ENCODE results near the gene PSMB5.

The PSMB5 gene

GRCh38 chr14:23058654-23059504, 24.2 kb upstream of the PSMB5 start:
- DNase-seq, result no peak

DNA sequence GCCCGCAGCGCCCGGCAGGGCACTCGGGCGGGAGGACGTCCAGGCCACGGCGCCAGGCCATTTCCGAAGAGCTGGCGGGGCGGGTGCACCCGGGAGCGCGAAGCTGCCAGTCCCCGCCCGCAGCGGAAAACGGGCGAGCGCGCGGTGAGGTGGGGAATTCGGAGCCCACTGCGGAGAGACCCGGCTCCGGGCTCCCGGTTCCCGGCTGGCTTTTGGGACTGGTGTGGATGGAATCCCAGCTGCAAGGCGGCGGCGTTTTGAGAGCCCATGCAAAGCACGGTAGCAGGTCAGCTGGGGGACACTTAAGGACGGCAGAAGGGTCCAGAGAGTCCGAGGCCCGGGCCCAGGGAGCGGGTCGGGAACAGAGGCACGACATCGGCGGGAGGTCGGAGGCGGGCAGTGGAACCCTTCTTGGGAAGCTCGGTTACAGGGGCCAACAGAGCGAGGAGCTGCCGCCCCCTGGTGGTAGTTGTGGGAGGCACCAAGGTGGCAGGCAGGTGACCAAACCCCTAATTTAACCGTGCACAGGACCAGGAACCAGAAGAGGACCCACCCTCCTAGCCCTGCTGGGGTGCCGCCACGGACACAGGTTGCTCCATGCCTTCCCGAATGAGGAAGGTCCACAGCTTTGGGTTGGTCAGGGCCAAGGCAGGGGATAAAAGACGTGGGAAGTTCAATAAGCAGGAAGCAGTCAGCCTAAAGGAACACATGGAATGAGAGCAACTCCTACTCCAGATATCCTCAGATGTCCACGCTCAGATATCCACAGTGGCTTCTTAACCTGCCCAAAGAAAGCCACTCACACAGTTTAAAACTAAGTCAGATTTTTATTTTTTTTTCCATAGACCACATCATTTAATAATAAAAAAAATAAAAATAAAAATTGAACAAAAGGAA, 23.3 kb upstream of the PSMB5 start:
- DNase-seq, result no peak

GRCh38 chr14:23056956-23057756, 22.5 kb upstream of the PSMB5 start, which contains the start of gene CDH24:
CDH24 (minus strand) TSS chr14:23057520; CDS start chr14:23055733, 1,787 bp downstream.
- DNase-seq, result no peak

- no peak for DNase-seq
These were observed 21.6 kb upstream of the PSMB5 start for GRCh38 chr14:23056145-23056955.

- no peak for DNase-seq
These were observed 21.0 kb upstream of the PSMB5 start for GRCh38 chr14:23055621-23056144.

DNA sequence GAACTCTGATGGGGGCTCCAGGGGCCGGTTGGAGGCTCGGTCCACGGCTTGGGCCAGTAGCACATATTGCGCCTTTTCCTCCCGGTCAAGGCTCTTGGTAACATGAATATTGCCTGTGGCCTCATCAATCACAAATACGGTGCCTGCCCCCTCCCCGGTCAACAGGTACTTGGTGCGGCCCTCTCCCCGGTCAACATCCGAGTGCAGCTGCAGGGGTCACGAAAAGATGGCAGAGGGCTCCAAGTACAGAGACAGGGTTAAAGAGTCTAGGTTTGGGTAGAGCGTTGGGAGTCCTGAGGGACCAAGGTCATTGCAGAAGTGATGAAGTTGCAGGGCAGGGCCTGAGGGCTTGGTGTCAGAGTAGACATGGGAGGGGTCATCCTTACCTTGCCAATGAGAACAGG, 20.4 kb upstream of the PSMB5 start:
- DNase-seq, result no peak

DNA sequence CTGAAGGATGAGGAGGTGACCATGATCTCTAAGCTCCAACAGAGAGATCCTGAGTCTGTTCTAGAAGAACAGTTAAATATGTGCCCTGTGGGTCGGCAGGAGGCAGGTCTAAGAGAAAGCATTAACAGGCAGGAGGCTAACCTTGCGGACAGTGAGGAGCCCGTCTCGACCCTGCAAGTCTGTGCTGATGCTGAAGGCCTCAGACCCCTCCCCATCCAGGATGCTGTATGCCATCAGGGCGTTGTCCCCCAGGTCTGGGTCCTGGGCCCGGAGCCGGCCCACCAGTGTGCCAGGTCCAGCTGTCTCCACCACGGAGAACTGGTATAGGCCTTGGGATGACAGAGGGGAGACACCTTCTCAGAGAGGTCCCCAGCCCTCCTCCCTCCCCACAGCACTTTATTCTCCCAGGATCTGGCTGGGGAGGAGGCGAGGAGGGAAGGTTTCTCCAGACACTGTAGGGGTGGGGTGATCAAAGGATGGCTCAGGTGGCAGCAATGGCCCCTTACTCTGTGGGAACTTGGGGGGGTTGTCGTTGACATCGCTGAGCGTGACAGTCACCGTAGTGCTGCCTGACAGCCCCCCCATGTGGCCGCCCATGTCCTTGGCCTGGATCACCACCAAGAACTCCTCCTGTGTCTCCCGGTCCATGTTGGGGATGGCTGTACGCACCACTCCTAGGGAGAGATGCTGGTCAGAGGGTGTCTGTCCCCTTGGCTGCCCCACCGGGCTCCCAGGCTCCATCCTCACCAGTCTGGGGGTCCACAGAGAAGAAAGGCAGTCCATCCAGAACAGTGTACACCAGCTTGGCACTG, 19.5 kb upstream of the PSMB5 start:
- DNase-seq, result no peak

- DNase-seq, result no peak
These were observed 18.7 kb upstream of the PSMB5 start for GRCh38 chr14:23053426-23053825.

DNA sequence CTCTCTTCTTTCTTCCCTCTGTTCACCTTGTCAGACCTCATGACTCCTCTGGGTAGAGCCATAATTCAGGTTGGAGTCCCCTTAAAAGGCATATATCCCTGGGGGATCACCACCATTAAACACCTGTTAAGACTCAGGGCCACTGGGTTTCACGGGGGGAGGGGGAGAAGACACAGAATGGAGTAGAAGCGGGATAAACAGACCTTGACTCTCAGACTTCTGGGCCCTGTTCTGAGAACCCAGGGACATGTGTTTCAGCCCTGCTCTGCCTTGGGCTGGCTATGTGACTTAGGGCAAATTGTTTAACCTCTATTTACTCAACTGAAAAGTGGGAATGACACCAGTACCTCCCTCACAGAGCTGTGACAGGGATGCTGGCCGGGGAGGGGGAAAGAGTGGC, 18.0 kb upstream of the PSMB5 start:
- no peak for DNase-seq

DNA sequence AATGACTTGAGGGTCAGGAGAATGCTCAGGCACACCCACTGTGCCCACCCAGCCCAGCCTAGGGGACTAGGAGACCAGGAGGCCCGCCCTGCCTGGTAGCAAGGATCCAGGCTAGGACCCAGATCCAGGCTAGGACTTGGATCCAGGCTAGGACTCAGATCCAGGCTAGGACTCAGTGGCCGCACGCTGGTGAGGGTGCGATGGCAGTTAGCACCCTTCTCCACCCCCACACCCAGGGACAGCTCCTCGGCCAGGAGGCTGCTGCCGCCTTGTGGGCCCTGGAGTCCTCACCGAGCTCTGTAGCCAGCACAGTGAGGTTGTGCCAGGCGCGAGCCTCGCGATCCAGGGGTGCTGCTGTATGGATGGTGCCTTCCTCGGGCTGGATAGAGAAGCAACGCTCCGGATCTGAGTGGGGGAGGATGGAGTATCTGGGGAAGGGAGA, 17.5 kb upstream of the PSMB5 start:
- no peak for DNase-seq

- no peak for DNase-seq
These were observed 16.7 kb upstream of the PSMB5 start for GRCh38 chr14:23051141-23052057.

- DNase-seq, result no peak
These were observed 14.3 kb upstream of the PSMB5 start for GRCh38 chr14:23049011-23049410.

DNA sequence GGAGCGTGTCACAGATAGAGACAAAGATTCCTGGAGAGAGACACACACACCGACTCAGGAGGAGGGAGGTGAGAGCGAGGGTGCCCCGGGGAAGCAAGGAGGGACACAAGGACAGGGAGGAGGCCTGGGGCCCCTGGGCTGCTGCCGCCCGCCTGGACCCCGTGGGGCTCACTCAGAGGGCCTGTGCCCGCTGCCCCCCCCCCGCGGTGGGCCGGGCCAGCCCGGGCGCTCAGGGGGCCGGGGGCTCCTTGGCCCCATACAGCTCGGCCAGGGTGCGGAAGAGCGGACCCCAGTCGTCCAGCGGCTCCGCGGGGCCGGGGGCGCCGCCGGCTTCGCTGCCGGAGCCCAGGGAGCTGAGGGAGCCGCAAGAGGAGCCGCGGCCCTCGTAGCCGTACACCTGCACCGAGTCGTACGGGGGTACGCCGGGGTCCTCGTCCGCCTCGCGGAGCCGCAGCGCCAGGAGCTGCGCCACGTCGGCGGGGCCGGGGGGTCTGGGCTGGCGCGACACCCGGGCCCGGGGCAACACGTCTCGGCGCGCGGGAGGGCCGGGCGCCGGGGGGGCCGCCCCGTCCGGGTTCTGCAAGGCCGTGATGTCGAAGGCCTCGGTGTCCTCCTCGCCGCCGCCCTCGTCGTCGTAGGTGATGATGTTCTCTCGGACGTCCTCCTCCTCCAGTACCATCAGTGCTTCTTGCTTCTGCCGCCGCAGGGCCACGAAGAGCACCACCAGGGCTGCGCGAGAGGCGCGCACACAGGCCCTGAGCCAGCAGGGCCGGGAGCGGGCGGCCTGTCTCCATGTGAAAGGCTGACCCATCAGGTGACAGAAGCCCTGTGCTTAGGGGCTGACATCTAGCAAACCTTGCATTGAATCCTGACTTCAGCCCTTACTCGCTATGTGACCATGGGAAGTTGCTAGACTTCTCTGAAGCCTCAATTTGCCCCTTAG, 13.3 kb upstream of the PSMB5 start:
- DNase-seq, result no peak

- DNase-seq, result no peak
These were observed 12.4 kb upstream of the PSMB5 start for GRCh38 chr14:23047034-23047634.

DNA sequence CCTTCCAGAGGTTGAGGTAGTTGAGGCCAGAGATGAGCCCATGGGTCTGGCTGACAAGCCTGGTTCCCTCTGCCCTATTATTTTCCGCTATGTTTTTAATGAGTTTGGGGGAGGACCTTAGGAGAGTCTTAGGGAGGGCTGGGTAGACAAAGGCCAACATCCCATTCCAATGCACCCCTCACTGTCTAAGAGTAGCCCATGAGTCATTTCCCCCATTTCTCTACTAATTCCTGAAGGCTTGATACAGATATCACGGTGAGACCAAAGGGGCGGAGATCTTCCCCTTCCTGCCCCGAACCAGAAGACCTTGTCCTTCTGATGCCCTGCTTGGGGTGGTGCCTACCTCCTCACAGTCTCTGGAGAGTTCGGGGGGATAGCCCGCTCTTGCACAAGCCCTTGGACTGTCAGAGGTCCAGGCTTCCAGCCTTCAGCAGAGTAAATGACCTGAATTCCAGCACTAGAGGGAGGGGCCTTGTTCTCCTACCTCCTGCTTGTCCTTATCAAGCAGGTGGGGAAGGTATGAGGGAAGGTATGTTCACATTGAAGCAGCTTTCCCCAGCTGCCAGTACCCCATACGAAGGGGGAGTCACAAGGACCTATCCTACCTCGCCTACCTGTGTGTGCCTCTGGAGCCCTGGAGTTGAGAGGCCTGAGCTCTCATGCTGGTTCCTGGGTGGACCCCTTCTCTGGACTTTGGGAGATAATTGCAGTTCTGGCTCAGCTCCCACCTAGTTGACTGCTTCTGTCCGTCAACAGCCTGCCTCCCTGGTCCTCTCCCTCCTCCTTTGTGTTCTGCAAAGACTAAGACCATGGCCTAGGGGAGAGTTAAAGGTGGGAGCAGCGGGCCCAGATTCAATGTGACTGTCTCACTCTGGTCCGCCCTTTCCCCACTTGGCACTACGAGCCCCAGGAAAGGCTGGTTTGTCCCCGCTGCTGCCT, 11.0 kb upstream of the PSMB5 start:
- DNase-seq, result no peak

- no peak for DNase-seq
These were observed 10.1 kb upstream of the PSMB5 start for GRCh38 chr14:23044840-23045239.

DNA sequence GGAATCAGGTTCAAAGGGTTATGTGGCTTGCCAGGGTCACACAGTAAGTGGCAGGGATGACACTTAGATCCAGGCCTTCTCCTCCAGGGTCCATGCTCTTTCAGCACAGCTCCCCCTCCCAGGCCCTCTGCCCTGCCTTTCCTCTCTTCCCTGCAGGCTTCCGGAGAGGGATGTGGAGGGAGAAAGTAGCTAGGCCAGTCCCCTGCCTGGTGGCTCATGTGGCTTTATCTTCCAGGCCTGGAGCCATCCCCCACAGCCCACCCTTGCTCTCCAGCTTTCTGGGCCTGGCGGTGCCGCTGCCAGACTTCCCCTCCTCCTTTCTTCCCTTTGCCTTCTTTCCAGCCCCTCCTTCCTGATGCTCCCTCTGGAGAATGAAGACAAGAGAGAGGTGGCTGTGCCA, 9.1 kb upstream of the PSMB5 start:
- no peak for DNase-seq

All from NCI-H69 (cell line).